Measurements from ENCODE around the gene C1QTNF12. TPM values are rescaled to one million over a fixed set of nuclear protein-coding genes. Genes with fewer than 3 reads are reported as not detected.
A peak's percentile ranks its signal among the peaks of the same experiment; 100 is the strongest.

The C1QTNF12 gene
- total RNA-seq, 4 donors from 2014 or later: 3.1 to 8.2 TPM; not detected in 2

DNA sequence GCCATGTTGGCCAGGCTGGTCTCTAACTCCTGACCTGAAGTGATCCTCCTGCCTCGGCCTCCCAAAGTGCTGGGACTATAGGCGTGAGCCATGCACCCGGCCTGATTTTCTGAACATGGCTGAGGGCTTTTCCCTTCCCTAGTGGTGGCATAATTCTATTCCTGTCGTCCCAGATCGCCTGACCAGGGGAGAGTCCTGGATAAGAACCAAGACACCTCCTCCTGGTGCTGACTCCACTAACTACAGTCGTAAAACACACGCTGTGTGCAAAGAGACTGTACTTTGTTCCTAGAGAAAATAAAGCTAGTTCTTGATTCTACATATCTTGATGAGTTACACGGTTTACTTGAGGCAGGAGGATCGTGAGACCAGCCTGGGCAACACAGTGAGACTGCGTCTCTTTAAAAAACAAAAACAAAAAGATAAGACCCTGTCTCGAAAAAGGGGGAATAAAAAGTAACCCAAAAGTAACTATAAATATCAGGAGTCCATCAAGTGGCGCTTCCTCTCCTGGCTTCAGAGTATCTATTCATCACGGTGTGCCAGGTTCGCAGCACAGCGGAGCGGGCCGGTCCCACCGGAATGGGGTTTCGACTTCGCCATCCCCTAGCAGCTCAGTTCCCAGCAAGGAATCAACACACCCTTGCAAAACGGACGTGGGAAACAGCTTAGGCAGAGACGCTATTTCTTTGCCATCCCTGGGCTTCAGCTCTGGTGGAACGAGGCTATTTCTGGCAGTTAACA, 15.7 kb downstream of the C1QTNF12 start:
- no peak for TF ChIP-seq POLR2A (IDR thresholded peaks at IDR 0.05)
- TF ChIP-seq, protein P1, sequence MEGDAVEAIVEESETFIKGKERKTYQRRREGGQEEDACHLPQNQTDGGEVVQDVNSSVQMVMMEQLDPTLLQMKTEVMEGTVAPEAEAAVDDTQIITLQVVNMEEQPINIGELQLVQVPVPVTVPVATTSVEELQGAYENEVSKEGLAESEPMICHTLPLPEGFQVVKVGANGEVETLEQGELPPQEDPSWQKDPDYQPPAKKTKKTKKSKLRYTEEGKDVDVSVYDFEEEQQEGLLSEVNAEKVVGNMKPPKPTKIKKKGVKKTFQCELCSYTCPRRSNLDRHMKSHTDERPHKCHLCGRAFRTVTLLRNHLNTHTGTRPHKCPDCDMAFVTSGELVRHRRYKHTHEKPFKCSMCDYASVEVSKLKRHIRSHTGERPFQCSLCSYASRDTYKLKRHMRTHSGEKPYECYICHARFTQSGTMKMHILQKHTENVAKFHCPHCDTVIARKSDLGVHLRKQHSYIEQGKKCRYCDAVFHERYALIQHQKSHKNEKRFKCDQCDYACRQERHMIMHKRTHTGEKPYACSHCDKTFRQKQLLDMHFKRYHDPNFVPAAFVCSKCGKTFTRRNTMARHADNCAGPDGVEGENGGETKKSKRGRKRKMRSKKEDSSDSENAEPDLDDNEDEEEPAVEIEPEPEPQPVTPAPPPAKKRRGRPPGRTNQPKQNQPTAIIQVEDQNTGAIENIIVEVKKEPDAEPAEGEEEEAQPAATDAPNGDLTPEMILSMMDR (IDR thresholded peaks at IDR 0.05): no peak
- intact Hi-C loops (cut with DNase I; ENCODE audit: low total_unique reads): loop anchor here (10.0 kb wide), 1 partner anchor 256 kb away; no protein-coding TSS in a partner anchor
- no peaks in the 10 kb centered on the region for H3K27me3 ChIP-seq

DNA sequence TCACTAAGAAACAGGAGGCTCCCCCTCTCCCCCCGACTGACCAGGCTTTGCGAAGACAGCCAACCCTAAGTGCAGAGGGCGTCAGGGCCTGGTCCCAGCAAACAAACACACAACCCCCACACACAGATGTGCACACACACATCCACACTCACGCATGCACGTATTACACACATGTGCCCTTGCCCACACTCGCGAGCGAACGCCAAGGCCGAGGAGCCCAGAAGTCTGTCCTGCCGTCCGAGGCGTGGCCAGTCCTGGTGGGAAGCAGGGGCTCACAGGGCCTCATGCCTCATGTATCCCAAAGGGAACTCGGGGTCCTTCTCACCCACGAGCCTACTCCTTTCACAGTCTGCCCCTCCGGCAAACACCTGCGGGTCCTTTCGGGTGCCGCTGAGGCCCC, 16.8 kb downstream of the C1QTNF12 start:
- Histone ChIP-seq H3K36me3 (no peaks in the 10 kb centered on the region), H3K9me3 (no peaks in the 10 kb centered on the region), H3K27me3 (no peaks in the 10 kb centered on the region), H3K27ac (no peak overlapping the region), H3K4me1 (peaks cover 0 to 27% of the 10 kb centered on the region in 2 donors), H3K4me3 (no peak overlapping the region)
- intact Hi-C loops (cut with DNase I; ENCODE audit: low total_unique reads): loop anchor here (10.0 kb wide), 1 partner anchor 255 kb away; no protein-coding TSS in a partner anchor
- TF ChIP-seq, protein P1 (IDR thresholded peaks at IDR 0.05): no peak
- no peak for TF ChIP-seq POLR2A (IDR thresholded peaks at IDR 0.05)
- DNase-seq: no peak

More for the DNA sequence above, 15.7 kb downstream of the C1QTNF12 start:
- Histone ChIP-seq H3K36me3 (no peaks in the 10 kb centered on the region), H3K4me3 (peak overlapping the region; percentile 67 to 98), H3K27ac (peak overlapping the region; percentile 70 to 93), H3K4me1 (peaks cover 0 to 27% of the 10 kb centered on the region in 2 donors), H3K9me3 (no peaks in the 10 kb centered on the region)
- no peak for DNase-seq

DNA sequence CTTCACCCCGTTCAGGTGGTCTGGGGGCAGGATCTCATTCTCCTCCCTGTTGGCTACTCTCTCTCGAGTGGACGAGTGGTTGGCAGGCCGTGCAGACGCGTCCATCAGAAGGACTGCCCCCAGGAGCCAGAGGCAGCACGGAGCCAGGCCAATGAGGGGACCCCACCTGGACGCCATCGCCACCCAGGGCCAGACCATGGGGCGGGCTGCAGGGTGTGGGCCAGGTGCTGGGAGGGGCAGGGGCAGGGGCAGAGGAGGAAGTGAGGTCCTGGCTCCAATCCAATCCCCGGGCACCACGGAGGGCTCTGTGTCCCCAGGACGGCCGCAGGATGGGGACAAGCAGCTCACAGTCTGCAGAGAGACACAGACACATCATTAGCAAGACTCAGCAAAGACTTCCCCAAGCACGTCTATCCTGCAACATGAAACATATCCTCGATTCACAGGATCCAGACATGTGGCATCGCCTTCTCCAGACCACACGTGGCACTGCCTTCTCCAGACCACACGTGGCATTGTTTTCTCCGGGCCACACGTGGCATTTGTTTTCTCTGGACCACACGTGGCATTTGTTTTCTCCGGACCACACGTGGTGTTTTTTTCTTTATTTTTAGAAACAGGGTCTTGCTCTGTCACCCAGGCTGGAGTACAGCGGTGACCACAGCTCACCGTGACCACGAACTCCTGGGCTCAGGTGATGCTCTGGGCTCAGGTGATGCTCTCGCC, 17.8 kb downstream of the C1QTNF12 start:
- peaks cover 0 to 27% of the 10 kb centered on the region in 2 donors for H3K4me1 ChIP-seq
- TF ChIP-seq POLR2A (IDR thresholded peaks at IDR 0.05): no peak
- TF ChIP-seq, protein P1 (IDR thresholded peaks at IDR 0.05): no peak

DNA sequence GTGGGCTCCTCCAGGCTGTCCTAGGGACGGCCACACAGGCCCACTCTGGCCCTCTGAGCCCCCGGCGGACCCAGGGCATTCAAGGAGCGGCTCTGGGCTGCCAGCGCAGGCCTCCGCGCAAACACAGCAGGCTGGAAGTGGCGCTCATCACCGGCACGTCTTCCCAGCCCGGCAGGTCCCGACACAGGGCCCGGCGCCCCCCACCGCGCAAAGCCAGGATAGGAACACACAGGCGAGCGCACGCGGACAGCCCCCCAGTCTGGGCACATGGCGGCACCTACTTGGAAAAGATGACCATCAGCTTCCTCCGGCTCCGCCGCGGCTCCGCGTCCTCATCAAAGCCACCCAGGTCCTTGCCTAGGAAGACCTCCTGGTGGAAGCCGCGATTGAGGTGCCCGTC, 18.3 kb downstream of the C1QTNF12 start:
- peaks cover 0 to 24% of the 10 kb centered on the region in 2 donors for H3K4me1 ChIP-seq
- TF ChIP-seq, protein P1 (IDR thresholded peaks at IDR 0.05): no peak
- no peak for TF ChIP-seq POLR2A (IDR thresholded peaks at IDR 0.05)
- intact Hi-C loops (cut with DNase I; ENCODE audit: low total_unique reads): no loop called here
- no peaks in the 10 kb centered on the region for H3K9me3 ChIP-seq
- no peaks in the 10 kb centered on the region for H3K36me3 ChIP-seq
- no peak for DNase-seq
- H3K4me3 ChIP-seq: no peak overlapping the region
- no peak overlapping the region for H3K27ac ChIP-seq
- no peaks in the 10 kb centered on the region for H3K27me3 ChIP-seq

More for the DNA sequence above, 17.8 kb downstream of the C1QTNF12 start:
- no peaks in the 10 kb centered on the region for H3K36me3 ChIP-seq
- H3K27me3 ChIP-seq: no peaks in the 10 kb centered on the region
- H3K4me3 ChIP-seq: no peak overlapping the region
- no peak overlapping the region for H3K27ac ChIP-seq
- no peak for DNase-seq
- no peaks in the 10 kb centered on the region for H3K9me3 ChIP-seq
- intact Hi-C loops (cut with DNase I; ENCODE audit: low total_unique reads): no loop called here

DNA sequence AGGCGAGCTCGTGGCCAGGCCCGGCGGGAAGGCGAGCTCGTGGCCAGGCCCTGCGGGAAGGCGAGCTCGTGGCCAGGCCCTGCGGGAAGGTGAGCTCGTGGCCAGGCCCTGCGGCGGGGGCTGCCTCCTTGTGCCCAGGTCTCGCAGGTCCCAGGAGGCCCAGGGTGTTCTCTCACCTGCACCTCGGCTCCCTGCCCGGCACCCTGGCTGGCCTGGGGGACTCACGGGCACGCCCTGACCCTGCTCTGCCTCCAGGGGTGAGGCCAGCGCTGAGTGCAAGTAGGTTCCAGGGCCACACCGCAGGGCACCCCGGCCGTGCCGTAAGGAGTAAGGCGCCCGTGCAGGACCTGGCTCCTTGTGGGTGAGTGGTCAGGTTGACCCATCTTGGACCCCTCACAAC, 19.1 kb downstream of the C1QTNF12 start:
- Histone ChIP-seq H3K9me3 (no peaks in the 10 kb centered on the region), H3K27me3 (no peaks in the 10 kb centered on the region), H3K36me3 (no peaks in the 10 kb centered on the region), H3K4me1 (peaks cover 0 to 16% of the 10 kb centered on the region in 2 donors), H3K4me3 (no peak overlapping the region), H3K27ac (no peak overlapping the region)
- DNase-seq: no peak
- TF ChIP-seq POLR2A (IDR thresholded peaks at IDR 0.05): no peak
- TF ChIP-seq, protein P1 (IDR thresholded peaks at IDR 0.05): no peak
- intact Hi-C loops (cut with DNase I; ENCODE audit: low total_unique reads): no loop called here
